Progenitor cell of endocrine pancreas (in vitro differentiated cells): Measurements from ENCODE around the gene ATP6V0D1. TPM values are rescaled to one million over a fixed set of nuclear protein-coding genes. Genes with fewer than 3 reads are reported as not detected.
A peak's percentile ranks its signal among the peaks of the same experiment; 100 is the strongest.

Experiments used
- DNase-seq: peaks from one replicate; pipeline ENCODE4 v3.0.0; 2021; ENCODE audit warnings: low spot score; ENCODE audit not compliant: unreplicated experiment
- H3K27ac Mint-ChIP-seq: 2 replicates; pipeline ENCODE4 v1.8.0; 2021; ENCODE audit warnings: mild to moderate bottlenecking, moderate library complexity, mixed read lengths
- H3K27me3 Mint-ChIP-seq: 2 replicates; pipeline ENCODE4 v1.8.0; 2021; ENCODE audit warnings: mixed read lengths
- H3K36me3 Mint-ChIP-seq: 2 replicates; pipeline ENCODE4 v1.8.0; 2022; ENCODE audit warnings: mixed read lengths; ENCODE audit not compliant: insufficient read depth
- H3K4me1 Mint-ChIP-seq: 2 replicates; pipeline ENCODE4 v1.8.0; 2021; ENCODE audit warnings: low read depth, mixed read lengths
- H3K4me3 Mint-ChIP-seq: 2 replicates; pipeline ENCODE4 v1.8.0; 2021; ENCODE audit warnings: low read depth, mild to moderate bottlenecking, moderate library complexity, mixed read lengths
- H3K9me3 Mint-ChIP-seq: 2 replicates; pipeline ENCODE4 v1.8.0; 2021; ENCODE audit warnings: low read depth, mixed read lengths
- total RNA-seq: library from RNA; stranded (reverse); gene quantifications from 2 replicates; pipeline ENCODE4 v1.2.1, GENCODE V29; 2021
- TF ChIP-seq, protein P1 (sequence below): fragments of 200-600 bp; sonication (generic); IDR thresholded peaks from one replicate; pipeline ENCODE4 v1.5.0; 2021; ENCODE audit warnings: antibody characterized with exemption, mild to moderate bottlenecking; ENCODE audit not compliant: unreplicated experiment

The ATP6V0D1 gene
- total RNA-seq, 1 donor from 2014 or later: 65.3 TPM

- H3K4me3 Mint-ChIP-seq: no peak overlapping the region
These were observed 9.1 kb downstream of the ATP6V0D1 start for GRCh38 chr16:67471758-67472384.

GRCh38 chr16:67470359-67470758, 10.6 kb downstream of the ATP6V0D1 start:
- Mint-ChIP-seq H3K9me3 (no peaks in the 10 kb centered on the region), H3K4me1 (peaks cover 3% of the 10 kb centered on the region), H3K4me3 (no peak overlapping the region), H3K27ac (no peak overlapping the region), H3K36me3 (peaks cover 2% of the 10 kb centered on the region), H3K27me3 (no peaks in the 10 kb centered on the region)
- DNase-seq: no peak
- TF ChIP-seq, protein P1, sequence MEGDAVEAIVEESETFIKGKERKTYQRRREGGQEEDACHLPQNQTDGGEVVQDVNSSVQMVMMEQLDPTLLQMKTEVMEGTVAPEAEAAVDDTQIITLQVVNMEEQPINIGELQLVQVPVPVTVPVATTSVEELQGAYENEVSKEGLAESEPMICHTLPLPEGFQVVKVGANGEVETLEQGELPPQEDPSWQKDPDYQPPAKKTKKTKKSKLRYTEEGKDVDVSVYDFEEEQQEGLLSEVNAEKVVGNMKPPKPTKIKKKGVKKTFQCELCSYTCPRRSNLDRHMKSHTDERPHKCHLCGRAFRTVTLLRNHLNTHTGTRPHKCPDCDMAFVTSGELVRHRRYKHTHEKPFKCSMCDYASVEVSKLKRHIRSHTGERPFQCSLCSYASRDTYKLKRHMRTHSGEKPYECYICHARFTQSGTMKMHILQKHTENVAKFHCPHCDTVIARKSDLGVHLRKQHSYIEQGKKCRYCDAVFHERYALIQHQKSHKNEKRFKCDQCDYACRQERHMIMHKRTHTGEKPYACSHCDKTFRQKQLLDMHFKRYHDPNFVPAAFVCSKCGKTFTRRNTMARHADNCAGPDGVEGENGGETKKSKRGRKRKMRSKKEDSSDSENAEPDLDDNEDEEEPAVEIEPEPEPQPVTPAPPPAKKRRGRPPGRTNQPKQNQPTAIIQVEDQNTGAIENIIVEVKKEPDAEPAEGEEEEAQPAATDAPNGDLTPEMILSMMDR: no peak

More at GRCh38 chr16:67471758-67472384, 9.1 kb downstream of the ATP6V0D1 start:
- Mint-ChIP-seq H3K27me3 (no peaks in the 10 kb centered on the region), H3K4me1 (no peaks in the 10 kb centered on the region), H3K36me3 (peaks cover 2% of the 10 kb centered on the region), H3K9me3 (no peaks in the 10 kb centered on the region), H3K27ac (no peak overlapping the region)
- TF ChIP-seq, protein P1: no peak
- no peak for DNase-seq

- no peaks in the 10 kb centered on the region for H3K9me3 Mint-ChIP-seq
- DNase-seq: no peak
- TF ChIP-seq, protein P1: no peak
These were observed 12.2 kb downstream of the ATP6V0D1 start for GRCh38 chr16:67468731-67469130.

GRCh38 chr16:67466581-67466980, 14.4 kb downstream of the ATP6V0D1 start:
- H3K9me3 Mint-ChIP-seq: no peaks in the 10 kb centered on the region
- no peak for DNase-seq
- TF ChIP-seq, protein P1: no peak
- H3K4me1 Mint-ChIP-seq: peaks cover 3% of the 10 kb centered on the region
- H3K27me3 Mint-ChIP-seq: no peaks in the 10 kb centered on the region
- no peaks in the 10 kb centered on the region for H3K36me3 Mint-ChIP-seq
- H3K27ac Mint-ChIP-seq: peak overlapping the region; percentile 81
- H3K4me3 Mint-ChIP-seq: no peak overlapping the region

More at GRCh38 chr16:67468731-67469130, 12.2 kb downstream of the ATP6V0D1 start:
- H3K36me3 Mint-ChIP-seq: peaks cover 2% of the 10 kb centered on the region
- peaks cover 3% of the 10 kb centered on the region for H3K4me1 Mint-ChIP-seq
- H3K27ac Mint-ChIP-seq: no peak overlapping the region
- H3K27me3 Mint-ChIP-seq: no peaks in the 10 kb centered on the region
- H3K4me3 Mint-ChIP-seq: no peak overlapping the region

GRCh38 chr16:67464565-67464964, 16.4 kb downstream of the ATP6V0D1 start:
- no peaks in the 10 kb centered on the region for H3K9me3 Mint-ChIP-seq
- no peak for DNase-seq
- no peaks in the 10 kb centered on the region for H3K27me3 Mint-ChIP-seq
- TF ChIP-seq, protein P1: no peak
- H3K27ac Mint-ChIP-seq: no peak overlapping the region
- H3K4me3 Mint-ChIP-seq: no peak overlapping the region
- H3K36me3 Mint-ChIP-seq: no peaks in the 10 kb centered on the region
- peaks cover 3% of the 10 kb centered on the region for H3K4me1 Mint-ChIP-seq
